Measurements from ENCODE around the gene SOD2. TPM values are rescaled to one million over a fixed set of nuclear protein-coding genes. Genes with fewer than 3 reads are reported as not detected.

Gene SOD2
- total and polyA plus RNA-seq, 2 of the 13 experiments (the other 11 are each of a cell fraction or from before 2014, with no cell fraction given): 304 to 309 TPM

DNA sequence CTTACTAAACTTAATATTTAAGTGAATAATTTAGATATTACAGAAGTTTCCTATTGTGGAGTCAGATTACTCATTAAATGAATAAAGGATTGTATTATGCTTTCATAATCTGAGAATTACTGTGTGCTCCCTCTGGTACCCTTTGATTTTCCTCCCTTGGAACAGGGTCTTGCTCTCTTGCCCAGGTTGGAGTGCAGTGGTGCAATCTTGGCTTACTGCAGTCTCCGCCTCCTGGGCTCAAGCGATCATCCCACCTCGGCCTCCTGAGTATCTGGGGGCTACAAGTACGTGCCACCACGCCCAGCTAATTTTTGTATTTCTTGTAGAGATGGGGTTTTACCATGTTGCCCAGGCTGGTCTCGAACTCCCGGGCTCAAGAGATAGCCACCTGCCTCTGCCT is 43.9 kb upstream of the SOD2 start:
- ATAC-seq: no peak
- no peak overlapping the region for H3K27ac ChIP-seq (ENCODE audit: extremely low read length, insufficient read depth, low read length)
- peaks cover 4 to 45% of the 10 kb centered on the region in 2 experiments for H3K36me3 ChIP-seq (replicated peaks in 1 of 2; ENCODE audit: control insufficient read depth in 1 of 2, insufficient read depth in 2 of 2, low read length in 2 of 2)
- no peaks in the 10 kb centered on the region for H3K9me3 ChIP-seq (ENCODE audit: low read length)
- no peak for FAIRE-seq
- peaks cover 65% of the 10 kb centered on the region for H4K20me1 ChIP-seq (ENCODE audit: insufficient read depth, low read length)
- BruUV-seq (replicated peaks): no TSS peak
- TF ChIP-seq, protein P1, sequence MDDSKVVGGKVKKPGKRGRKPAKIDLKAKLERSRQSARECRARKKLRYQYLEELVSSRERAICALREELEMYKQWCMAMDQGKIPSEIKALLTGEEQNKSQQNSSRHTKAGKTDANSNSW (CRISPR knock-in tag; IDR thresholded peaks at IDR 0.05; ENCODE audit: borderline replicate concordance): no peak
- TF ChIP-seq, protein P2, sequence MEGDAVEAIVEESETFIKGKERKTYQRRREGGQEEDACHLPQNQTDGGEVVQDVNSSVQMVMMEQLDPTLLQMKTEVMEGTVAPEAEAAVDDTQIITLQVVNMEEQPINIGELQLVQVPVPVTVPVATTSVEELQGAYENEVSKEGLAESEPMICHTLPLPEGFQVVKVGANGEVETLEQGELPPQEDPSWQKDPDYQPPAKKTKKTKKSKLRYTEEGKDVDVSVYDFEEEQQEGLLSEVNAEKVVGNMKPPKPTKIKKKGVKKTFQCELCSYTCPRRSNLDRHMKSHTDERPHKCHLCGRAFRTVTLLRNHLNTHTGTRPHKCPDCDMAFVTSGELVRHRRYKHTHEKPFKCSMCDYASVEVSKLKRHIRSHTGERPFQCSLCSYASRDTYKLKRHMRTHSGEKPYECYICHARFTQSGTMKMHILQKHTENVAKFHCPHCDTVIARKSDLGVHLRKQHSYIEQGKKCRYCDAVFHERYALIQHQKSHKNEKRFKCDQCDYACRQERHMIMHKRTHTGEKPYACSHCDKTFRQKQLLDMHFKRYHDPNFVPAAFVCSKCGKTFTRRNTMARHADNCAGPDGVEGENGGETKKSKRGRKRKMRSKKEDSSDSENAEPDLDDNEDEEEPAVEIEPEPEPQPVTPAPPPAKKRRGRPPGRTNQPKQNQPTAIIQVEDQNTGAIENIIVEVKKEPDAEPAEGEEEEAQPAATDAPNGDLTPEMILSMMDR (CRISPR knock-in tag; IDR thresholded peaks at IDR 0.05): no peak
- 0 out of 2 replicates have a peak, but pooled peaks have one; percentile 2 for TF ChIP-seq POLR2G (IDR thresholded peaks at IDR 0.05; ENCODE audit: low read depth, low read length)
- TF ChIP-seq STAG1 (CRISPR knock-in tag; IDR thresholded peaks at IDR 0.05): no peak
- TF ChIP-seq ZNF121 (CRISPR knock-in tag; IDR thresholded peaks at IDR 0.05): peak; percentile 94
- TF ChIP-seq HCFC1 (IDR thresholded peaks at IDR 0.05; ENCODE audit: low read depth, low read length): no peak
- TF ChIP-seq AGO1 (IDR thresholded peaks at IDR 0.05; ENCODE audit: low read depth, low read length, poor library complexity, severe bottlenecking): no peak
- peak; percentile 9 for TF ChIP-seq AGO2 (optimal IDR thresholded peaks at IDR 0.05; ENCODE audit: low read depth, low read length)
- TF ChIP-seq REPIN1 (CRISPR knock-in tag; IDR thresholded peaks at IDR 0.05; ENCODE audit: borderline replicate concordance, low read depth): no peak
- TF ChIP-seq ZNF577 (CRISPR knock-in tag; IDR thresholded peaks at IDR 0.05; ENCODE audit: borderline replicate concordance, low read depth): no peak
- TF ChIP-seq, protein P3, sequence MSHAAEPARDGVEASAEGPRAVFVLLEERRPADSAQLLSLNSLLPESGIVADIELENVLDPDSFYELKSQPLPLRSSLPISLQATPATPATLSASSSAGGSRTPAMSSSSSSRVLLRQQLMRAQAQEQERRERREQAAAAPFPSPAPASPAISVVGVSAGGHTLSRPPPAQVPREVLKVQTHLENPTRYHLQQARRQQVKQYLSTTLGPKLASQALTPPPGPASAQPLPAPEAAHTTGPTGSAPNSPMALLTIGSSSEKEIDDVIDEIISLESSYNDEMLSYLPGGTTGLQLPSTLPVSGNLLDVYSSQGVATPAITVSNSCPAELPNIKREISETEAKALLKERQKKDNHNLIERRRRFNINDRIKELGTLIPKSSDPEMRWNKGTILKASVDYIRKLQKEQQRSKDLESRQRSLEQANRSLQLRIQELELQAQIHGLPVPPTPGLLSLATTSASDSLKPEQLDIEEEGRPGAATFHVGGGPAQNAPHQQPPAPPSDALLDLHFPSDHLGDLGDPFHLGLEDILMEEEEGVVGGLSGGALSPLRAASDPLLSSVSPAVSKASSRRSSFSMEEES (CRISPR knock-in tag; IDR thresholded peaks at IDR 0.05): no peak
- 82% methylated on average over 7 of the region's 7 CpGs for WGBS (ENCODE audit: low lambda C conversion rate)
- intact Hi-C loops (cut with micrococcal nuclease; ENCODE audit: unreplicated experiment) (no loop called here), in situ Hi-C loops (cut with HindIII; ENCODE audit: extremely low pct_ligation_motif_present, low pct_unique_long_range_greater_than_20kb) (no loop called here)
- ChIA-PET POLR2A (interaction anchor here (1.5 to 1.6 kb wide), 3 partner anchors 10 to 53 kb away, joined by 4 to 6 read pairs (median 6); partner anchors contain the start of genes ACAT2, TCP1 and WTAP), CTCF (ENCODE audit: low intra/inter-chr PET ratio, low total read pairs) (no interaction called here)
- no peaks in the 10 kb centered on the region for H3K27me3 ChIP-seq (ENCODE audit: control insufficient read depth in 1 of 2, insufficient read depth in 2 of 2, low read length in 2 of 2)
- H3K4me1 ChIP-seq (ENCODE audit: insufficient read depth, low read length): peaks cover 18% of the 10 kb centered on the region
- H3K4me2 ChIP-seq (ENCODE audit: low read depth, low read length): no peak overlapping the region
- no peak overlapping the region for H3K4me3 ChIP-seq (replicated peaks in 1 of 3; ENCODE audit: insufficient read depth in 1 of 3, low read depth in 2 of 3, low read length in 3 of 3)
- no peak overlapping the region for H3K9ac ChIP-seq (ENCODE audit: insufficient read depth, low read depth, low read length)
- H2AFZ ChIP-seq (ENCODE audit: low read length): no peak overlapping the region
- H3K79me2 ChIP-seq (ENCODE audit: insufficient read depth, low read length): peaks cover 94% of the 10 kb centered on the region
- no peak for DNase-seq (ENCODE audit: low spot score)
